PC-9 (cell line): Measurements from ENCODE around the gene RBM28. TPM values are rescaled to one million over a fixed set of nuclear protein-coding genes. Genes with fewer than 3 reads are reported as not detected.

Experiments used
- BruUV-seq: library from RNA; stranded (reverse); fragments of 400-500 nt; replicated peaks from 2 replicates; lab custom pipeline; 2021; lab: Mats Ljungman, UMichigan
- CTCF ChIA-PET: fragments of 300-600 bp; sonication (Branson Sonifier 250); formaldehyde crosslinking; loops from one replicate; lab custom pipeline; 2022; ENCODE audit warnings: antibody characterized with exemption; lab: Charles Lee
- POLR2A ChIA-PET: fragments of 300-600 bp; sonication (Branson Sonifier 250); formaldehyde crosslinking; loops from one replicate; lab custom pipeline; 2022; ENCODE audit warnings: antibody characterized with exemption; ENCODE audit not compliant: unreplicated experiment; lab: Charles Lee
- DNase-seq, 2 experiments: peaks; one replicate each; pipeline versions ENCODE4 v3.0.0 to v3.0.0-alpha.2; 2015 to 2022; ENCODE audit warnings: mixed read lengths in 1 of 2
- H2AFZ ChIP-seq: fragments of 200-600 bp; sonication (generic); 2 replicates; pipeline ENCODE4 v1.8.1; 2017; ENCODE audit warnings: antibody characterized with exemption
- H3F3A ChIP-seq: fragments of 200-600 bp; sonication (generic); 2 replicates; pipeline ENCODE4 v1.8.1; 2017; ENCODE audit warnings: antibody characterized with exemption, mild to moderate bottlenecking, low read depth; ENCODE audit not compliant: insufficient read depth
- H3K27ac ChIP-seq: fragments of 200-600 bp; sonication (generic); 2 replicates; pipeline ENCODE4 v1.6.1; 2016; ENCODE audit warnings: mixed run types
- H3K27me3 ChIP-seq: fragments of 200-600 bp; sonication (generic); 2 replicates; pipeline ENCODE4 v1.6.1; 2016; ENCODE audit warnings: low read depth, mixed run types; ENCODE audit not compliant: insufficient read depth
- H3K36me3 ChIP-seq: fragments of 200-600 bp; sonication (generic); 2 replicates; pipeline ENCODE4 v1.6.1; 2016; ENCODE audit warnings: low read depth, mixed run types
- H3K4me1 ChIP-seq: fragments of 200-600 bp; sonication (generic); replicated peaks from 2 replicates; pipeline ENCODE4 v1.6.1; 2016; ENCODE audit warnings: mixed run types; ENCODE audit not compliant: insufficient read depth
- H3K4me2 ChIP-seq: fragments of 200-600 bp; sonication (generic); 2 replicates; pipeline ENCODE4 v1.6.1; 2017; ENCODE audit warnings: mixed run types
- H3K4me3 ChIP-seq: fragments of 200-600 bp; sonication (generic); 2 replicates; pipeline ENCODE4 v1.6.1; 2016; ENCODE audit warnings: mixed run types
- H3K79me2 ChIP-seq: fragments of 200-600 bp; sonication (generic); 2 replicates; pipeline ENCODE4 v1.6.1; 2017; ENCODE audit warnings: low read depth, mixed run types
- H3K9me2 ChIP-seq: fragments of 200-600 bp; sonication (generic); 2 replicates; pipeline ENCODE4 v1.8.1; 2017; ENCODE audit warnings: mild to moderate bottlenecking; ENCODE audit not compliant: insufficient read depth
- H3K9me3 ChIP-seq: fragments of 200-600 bp; sonication (generic); 2 replicates; pipeline ENCODE4 v1.8.1; 2016; ENCODE audit warnings: low read depth; ENCODE audit not compliant: insufficient read depth
- H4K20me1 ChIP-seq: fragments of 200-600 bp; sonication (generic); 2 replicates; pipeline ENCODE4 v1.8.1; 2017; ENCODE audit not compliant: insufficient read depth
- EZH2 ChIP-seq: fragments of 200-600 bp; sonication (generic); IDR thresholded peaks from 2 replicates; pipeline ENCODE4 v1.8.0; 2017; ENCODE audit warnings: antibody characterized with exemption, low read depth
- intact Hi-C: fragments of 100-400 bp; cut with micrococcal nuclease; formaldehyde crosslinking; loops from one replicate; pipeline ENCODE4 v1.10.0; 2022; ENCODE audit not compliant: unreplicated experiment
- total RNA-seq: library from RNA; stranded (reverse); gene quantifications from 2 replicates; pipeline ENCODE4 v1.2.3, GENCODE V29; 2021
- TF ChIP-seq, protein P1 (sequence below): fragments of 200-600 bp; sonication (generic); conservative IDR thresholded peaks from 2 replicates; pipeline ENCODE4 v1.6.1; 2017; ENCODE audit warnings: mixed run types, antibody characterized with exemption, mild to moderate bottlenecking, moderate library complexity

The RBM28 gene
- total RNA-seq, 1 experiment from 2014 or later, result 59.6 TPM

GRCh38 chr7:128349466-128349825, 5.7 kb upstream of the RBM28 start:
- ChIA-PET CTCF (interaction anchor here (3.7 kb wide), 1 partner anchor 39 kb away, joined by 56 read pairs; no protein-coding TSS in a partner anchor), POLR2A (no interaction called here)
- Histone ChIP-seq H3K79me2 (no peaks in the 10 kb centered on the region), H3K4me2 (peak overlapping the region; percentile 20; the same call in 1 of the 2 replicates), H3F3A (no peaks in the 10 kb centered on the region), H3K9me2 (no peaks in the 10 kb centered on the region), H3K27ac (no peak overlapping the region), H3K9me3 (no peaks in the 10 kb centered on the region), H4K20me1 (no peaks in the 10 kb centered on the region), H2AFZ (no peak overlapping the region), H3K27me3 (no peaks in the 10 kb centered on the region), H3K4me1 (peaks cover 8% of the 10 kb centered on the region), H3K36me3 (no peaks in the 10 kb centered on the region), H3K4me3 (no peak overlapping the region)
- no peak for DNase-seq
- TF ChIP-seq EZH2, result no peak
- TF ChIP-seq, protein P1, sequence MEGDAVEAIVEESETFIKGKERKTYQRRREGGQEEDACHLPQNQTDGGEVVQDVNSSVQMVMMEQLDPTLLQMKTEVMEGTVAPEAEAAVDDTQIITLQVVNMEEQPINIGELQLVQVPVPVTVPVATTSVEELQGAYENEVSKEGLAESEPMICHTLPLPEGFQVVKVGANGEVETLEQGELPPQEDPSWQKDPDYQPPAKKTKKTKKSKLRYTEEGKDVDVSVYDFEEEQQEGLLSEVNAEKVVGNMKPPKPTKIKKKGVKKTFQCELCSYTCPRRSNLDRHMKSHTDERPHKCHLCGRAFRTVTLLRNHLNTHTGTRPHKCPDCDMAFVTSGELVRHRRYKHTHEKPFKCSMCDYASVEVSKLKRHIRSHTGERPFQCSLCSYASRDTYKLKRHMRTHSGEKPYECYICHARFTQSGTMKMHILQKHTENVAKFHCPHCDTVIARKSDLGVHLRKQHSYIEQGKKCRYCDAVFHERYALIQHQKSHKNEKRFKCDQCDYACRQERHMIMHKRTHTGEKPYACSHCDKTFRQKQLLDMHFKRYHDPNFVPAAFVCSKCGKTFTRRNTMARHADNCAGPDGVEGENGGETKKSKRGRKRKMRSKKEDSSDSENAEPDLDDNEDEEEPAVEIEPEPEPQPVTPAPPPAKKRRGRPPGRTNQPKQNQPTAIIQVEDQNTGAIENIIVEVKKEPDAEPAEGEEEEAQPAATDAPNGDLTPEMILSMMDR, result no peak
- BruUV-seq, result no TSS peak
- intact Hi-C loops, result loop anchor here (5.0 kb wide), 1 partner anchor 863 kb away; no protein-coding TSS in a partner anchor

DNA sequence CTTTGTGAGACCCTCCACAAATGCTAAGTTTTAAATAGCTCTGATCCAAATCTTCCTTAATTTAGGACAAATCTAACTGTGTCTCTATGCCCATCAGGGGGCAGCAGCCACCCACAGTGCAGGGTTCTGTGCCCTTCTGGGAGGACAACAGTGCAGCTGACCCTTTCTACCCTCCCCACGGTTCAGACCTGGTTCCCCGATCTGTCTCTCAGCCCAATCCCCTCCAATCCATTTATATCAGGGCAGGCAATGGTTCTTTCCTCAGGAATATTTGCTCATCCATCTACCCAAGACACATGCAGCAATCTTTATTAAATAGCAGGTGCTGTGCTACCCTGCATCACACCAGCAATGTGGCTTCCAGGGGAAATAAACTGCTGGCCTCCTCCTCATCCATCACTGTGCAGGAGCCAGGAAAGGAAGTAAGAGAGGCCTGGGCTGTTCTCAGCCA, 4.0 kb upstream of the RBM28 start:
- CTCF ChIA-PET, result interaction anchor here (0.5 to 3.7 kb wide), 13 partner anchors 10 to 1965 kb away, joined by 3 to 56 read pairs (median 4); no protein-coding TSS in a partner anchor
- Histone ChIP-seq H3K4me1 (peaks cover 13% of the 10 kb centered on the region), H3K9me2 (no peaks in the 10 kb centered on the region), H3K79me2 (peaks cover 10% of the 10 kb centered on the region), H3K9me3 (no peaks in the 10 kb centered on the region), H2AFZ (no peak overlapping the region), H3K36me3 (no peaks in the 10 kb centered on the region), H3F3A (no peaks in the 10 kb centered on the region), H3K27me3 (no peaks in the 10 kb centered on the region), H3K27ac (no peak overlapping the region), H3K4me3 (no peak overlapping the region), H4K20me1 (no peaks in the 10 kb centered on the region), H3K4me2 (no peak overlapping the region)
- intact Hi-C loops, result loop anchor here (1.0 to 5.0 kb wide), 4 partner anchors 40 to 865 kb away; no protein-coding TSS in a partner anchor
- peak; percentile 52 to 62 for DNase-seq
- TF ChIP-seq, protein P1, result peak; percentile 88
- no peak for TF ChIP-seq EZH2
- POLR2A ChIA-PET, result no interaction called here
- no TSS peak for BruUV-seq

- DNase-seq, result no peak
- H3K9me3 ChIP-seq, result no peaks in the 10 kb centered on the region
- intact Hi-C loops, result no loop called here
- TF ChIP-seq, protein P1, result no peak
- no peak for TF ChIP-seq EZH2
- 0 out of 2 replicates have a peak, but pooled peaks cover 12% of the 10 kb centered on the region for H4K20me1 ChIP-seq
- peaks cover 42% of the 10 kb centered on the region for H3K79me2 ChIP-seq
- no peak overlapping the region for H3K27ac ChIP-seq
- H3K9me2 ChIP-seq, result no peaks in the 10 kb centered on the region
- no TSS peak for BruUV-seq
- H3K4me2 ChIP-seq, result peak overlapping the region; percentile 91; the same call in 1 of the 2 replicates
- H3K4me1 ChIP-seq, result peaks cover 23% of the 10 kb centered on the region
- no peaks in the 10 kb centered on the region for H3F3A ChIP-seq
- peak overlapping the region; percentile 61; the same call in 1 of the 2 replicates for H2AFZ ChIP-seq
- no peaks in the 10 kb centered on the region for H3K27me3 ChIP-seq
- POLR2A ChIA-PET, result no interaction called here
- H3K4me3 ChIP-seq, result peak overlapping the region; percentile 83; the same call in 1 of the 2 replicates
- CTCF ChIA-PET, result interaction anchor here (0.7 to 1.3 kb wide), 4 partner anchors 43 to 85 kb away, joined by 3 to 6 read pairs (median 3); no protein-coding TSS in a partner anchor
- H3K36me3 ChIP-seq, result no peaks in the 10 kb centered on the region
These were observed 695 bp upstream of the RBM28 start for GRCh38 chr7:128344431-128344774.
